HCT116 (cell line): Measurements from ENCODE around the gene GPHN. TPM values are rescaled to one million over a fixed set of nuclear protein-coding genes. Genes with fewer than 3 reads are reported as not detected.

Experiments
- ATAC-seq: fragments of 200-7000 bp; cut with Tn5 transposase; 2 replicates; pipeline ENCODE4 v1.9.1; 2020; ENCODE audit warnings: mild to moderate bottlenecking, moderate library complexity
- BruUV-seq: library from RNA; stranded (reverse); fragments of 400-500 nt; replicated peaks from 2 replicates; lab custom pipeline; 2021; lab: Mats Ljungman, UMichigan
- CTCF ChIA-PET: fragments of 300-600 bp; sonication (Branson Sonifier 250); formaldehyde crosslinking; loops from one replicate; lab custom pipeline; 2021; ENCODE audit warnings: antibody characterized with exemption; lab: Charles Lee
- POLR2A ChIA-PET: fragments of 300-600, 350-600 bp; sonication (Branson Sonifier 250); formaldehyde crosslinking; loops from one replicate; lab custom pipeline; 2021; ENCODE audit warnings: antibody characterized with exemption; lab: Charles Lee
- RAD21 ChIA-PET, 2 experiments: fragments of 300-600 bp; sonication (Branson Sonifier 250); formaldehyde crosslinking; loops; one replicate each; lab custom pipeline; 2023; ENCODE audit warnings: low total read pairs in 2 of 2; ENCODE audit not compliant: uncharacterized antibody in 2 of 2, unreplicated experiment in 2 of 2, low non-redundant PET in 1 of 2; lab: Charles Lee
- DNase-seq: peaks from one replicate; pipeline ENCODE4 v3.0.0-alpha.2; 2010; ENCODE audit warnings: low read depth, low spot score
- H2AFZ ChIP-seq: fragments of 200-600 bp; shearing (Covaris generic), sonication (generic); 2 replicates; pipeline ENCODE4 v1.6.1; 2017; ENCODE audit warnings: low read depth, mixed run types, mixed read lengths, antibody characterized with exemption, low read length; ENCODE audit not compliant: poor library complexity, severe bottlenecking
- H3K27ac ChIP-seq: 2 replicates; pipeline ENCODE4 v1.5.1; 2012; ENCODE audit warnings: low read depth, low read length
- H3K27me3 ChIP-seq: fragments of 200-600 bp; sonication (generic); 2 replicates; pipeline ENCODE4 v1.6.1; 2016; ENCODE audit warnings: mixed run types, low read length, mixed read lengths; ENCODE audit not compliant: insufficient read depth
- H3K36me3 ChIP-seq, 2 experiments: fragments of 200-500 bp in 1 of 2; fragments of 200-600 bp in 1 of 2; sonication (Bioruptor generic) in 1 of 2; sonication (generic) in 1 of 2; 2 replicates each; pipeline versions ENCODE4 v1.5.1 to v1.6.1; 2014 to 2016; ENCODE audit warnings: low read length in 2 of 2, inconsistent platforms in 1 of 2, mixed read lengths in 1 of 2, mixed run types in 1 of 2; ENCODE audit not compliant: insufficient read depth in 2 of 2, control insufficient read depth in 1 of 2
- H3K4me1 ChIP-seq, 2 experiments: fragments of 200-600 bp in 1 of 2; sonication (generic) in 1 of 2; 2 replicates each; pipeline versions ENCODE4 v1.5.1 to v1.6.1; 2012 to 2017; ENCODE audit warnings: low read length in 2 of 2, inconsistent platforms in 1 of 2, mild to moderate bottlenecking in 1 of 2, mixed read lengths in 1 of 2, mixed run types in 1 of 2, moderate library complexity in 1 of 2; ENCODE audit not compliant: insufficient read depth in 2 of 2, control insufficient read depth in 1 of 2
- H3K4me2 ChIP-seq: fragments of 200-600 bp; sonication (generic); 2 replicates; pipeline ENCODE4 v1.6.1; 2017; ENCODE audit warnings: mixed run types, low read length, mixed read lengths
- H3K4me3 ChIP-seq, 2 experiments: fragments of 200-600 bp in 1 of 2; sonication (generic) in 1 of 2; replicated peaks in 1 of 2; 2 replicates each; pipeline ENCODE4 v1.5.1; 2011 to 2016; ENCODE audit warnings: low read length in 2 of 2, control low read depth in 1 of 2, low read depth in 1 of 2, mild to moderate bottlenecking in 1 of 2, mixed read lengths in 1 of 2, mixed run types in 1 of 2
- H3K79me2 ChIP-seq: fragments of 200-600 bp; sonication (generic); 2 replicates; pipeline ENCODE4 v1.6.1; 2017; ENCODE audit warnings: mild to moderate bottlenecking, mixed run types, low read length, moderate library complexity, mixed read lengths; ENCODE audit not compliant: insufficient read depth
- H3K9ac ChIP-seq: fragments of 200-600 bp; sonication (generic); 2 replicates; pipeline ENCODE4 v1.6.1; 2016; ENCODE audit warnings: low read length, mixed read lengths
- H3K9me2 ChIP-seq: fragments of 200-600 bp; sonication (generic), shearing (Covaris generic); 2 replicates; pipeline ENCODE4 v1.6.1; 2017; ENCODE audit warnings: mixed run types, mild to moderate bottlenecking, moderate library complexity; ENCODE audit not compliant: insufficient read depth
- H3K9me3 ChIP-seq, 2 experiments: fragments of 200-500 bp in 1 of 2; fragments of 200-600 bp in 1 of 2; sonication (Bioruptor generic) in 1 of 2; sonication (generic) in 1 of 2; 2 replicates each; pipeline ENCODE4 v1.6.1; 2014 to 2017; ENCODE audit warnings: low read length in 2 of 2, mixed read lengths in 2 of 2, inconsistent platforms in 1 of 2, low read depth in 1 of 2, mild to moderate bottlenecking in 1 of 2, mixed run types in 1 of 2, moderate library complexity in 1 of 2; ENCODE audit not compliant: control insufficient read depth in 1 of 2, insufficient read depth in 1 of 2
- H4K20me1 ChIP-seq: fragments of 200-600 bp; sonication (generic), shearing (Covaris generic); 2 replicates; pipeline ENCODE4 v1.6.1; 2017; ENCODE audit warnings: mixed run types, mild to moderate bottlenecking, moderate library complexity; ENCODE audit not compliant: insufficient read depth
- ATF3 ChIP-seq: IDR thresholded peaks from 2 replicates; pipeline ENCODE4 v1.6.1; 2012
- CBX3 ChIP-seq: IDR thresholded peaks from 2 replicates; pipeline ENCODE4 v1.6.1; 2012; ENCODE audit warnings: low read depth
- CEBPB ChIP-seq: IDR thresholded peaks from 2 replicates; pipeline ENCODE4 v1.6.1; 2012; ENCODE audit warnings: low read depth
- EGR1 ChIP-seq: IDR thresholded peaks from 2 replicates; pipeline ENCODE4 v1.6.1; 2012; ENCODE audit warnings: low read depth
- EZH2 ChIP-seq: fragments of 200-600 bp; sonication (generic); IDR thresholded peaks from 2 replicates; pipeline ENCODE4 v1.6.1; 2017; ENCODE audit warnings: antibody characterized with exemption, mixed run types
- FOSL1 ChIP-seq: IDR thresholded peaks from 2 replicates; pipeline ENCODE4 v1.6.1; 2012; ENCODE audit warnings: low read depth
- JUND ChIP-seq: IDR thresholded peaks from 2 replicates; pipeline ENCODE4 v1.6.1; 2012
- POLR2AphosphoS5 ChIP-seq: IDR thresholded peaks from 2 replicates; pipeline ENCODE4 v1.6.1; 2011; ENCODE audit warnings: mild to moderate bottlenecking, low read depth, low read length, moderate library complexity
- RAD21 ChIP-seq: IDR thresholded peaks from 2 replicates; pipeline ENCODE4 v1.6.1; 2012; ENCODE audit warnings: low read depth, mild to moderate bottlenecking
- SRF ChIP-seq: IDR thresholded peaks from 2 replicates; pipeline ENCODE4 v1.6.1; 2012; ENCODE audit warnings: low read depth
- TCF7L2 ChIP-seq: IDR thresholded peaks from 2 replicates; pipeline ENCODE4 v1.7.0; 2011; ENCODE audit warnings: borderline replicate concordance, inconsistent platforms; ENCODE audit not compliant: insufficient read depth, insufficient read length; ENCODE audit errors: extremely low read depth
- YY1 ChIP-seq: IDR thresholded peaks from 2 replicates; pipeline ENCODE4 v1.6.1; 2011; ENCODE audit warnings: low read length, low read depth, moderate library complexity, mild to moderate bottlenecking; ENCODE audit not compliant: insufficient replicate concordance; ENCODE audit errors: extremely low read depth
- ZBTB33 ChIP-seq: IDR thresholded peaks from 2 replicates; pipeline ENCODE4 v1.6.1; 2011; ENCODE audit warnings: mild to moderate bottlenecking, low read length, moderate library complexity; ENCODE audit not compliant: insufficient replicate concordance; ENCODE audit errors: extremely low read depth
- ZFX ChIP-seq: fragments of 450-650 bp; IDR thresholded peaks from 2 replicates; pipeline ENCODE4 v1.6.1; 2017
- ZNF274 ChIP-seq: fragments of 200-500 bp; sonication (Bioruptor generic); IDR thresholded peaks from 2 replicates; pipeline ENCODE4 v1.6.1; 2014; ENCODE audit warnings: mild to moderate bottlenecking, low read depth, low read length, inconsistent platforms
- intact Hi-C: fragments of 100-400 bp; cut with micrococcal nuclease; formaldehyde crosslinking; loops from 2 replicates; pipeline ENCODE4 v1.10.0; 2022
- total RNA-seq: library from RNA; stranded (reverse); gene quantifications from one replicate; pipeline ENCODE4 v1.2.1, GENCODE V29; 2021; ENCODE audit not compliant: unreplicated experiment
- TF ChIP-seq, protein P1 (sequence below), 3 experiments: fragments of 200-600 bp in 1 of 3; sonication (generic) in 1 of 3; IDR thresholded peaks in 2 of 3; conservative IDR thresholded peaks in 1 of 3; 2 replicates each; pipeline ENCODE4 v1.5.1; 2012 to 2017; ENCODE audit warnings: low read depth in 2 of 3, low read length in 2 of 3, antibody characterized with exemption in 1 of 3, borderline replicate concordance in 1 of 3, control low read depth in 1 of 3, mild to moderate bottlenecking in 1 of 3, mixed read lengths in 1 of 3, mixed run types in 1 of 3, moderate library complexity in 1 of 3; ENCODE audit not compliant: insufficient read depth in 1 of 3

Gene GPHN
- total RNA-seq, 1 experiment from 2014 or later, result 43.8 TPM

DNA sequence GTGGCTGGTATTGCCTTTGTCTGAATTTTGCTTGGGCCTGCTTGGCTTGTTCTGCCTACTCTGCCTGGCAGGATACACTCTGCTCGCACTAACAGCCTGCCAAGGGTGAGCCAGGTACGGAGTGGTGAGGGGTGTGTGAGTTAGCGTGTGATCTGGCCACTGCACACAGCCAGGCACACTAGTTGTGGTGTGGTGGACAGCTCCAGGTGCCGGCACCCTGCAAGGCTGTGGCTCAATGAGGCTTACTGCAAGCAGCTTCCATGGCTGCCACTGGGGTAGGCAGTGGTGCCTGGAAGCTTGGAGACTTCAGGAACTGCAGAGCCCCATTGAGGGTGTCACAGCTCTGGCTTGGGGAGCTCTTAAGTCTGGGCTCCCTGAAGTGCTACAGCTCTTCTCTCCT lies 87.4 kb downstream of the GPHN start:
- ATAC-seq (no peak), DNase-seq (no peak)
- Histone ChIP-seq H3K4me3 (no peak overlapping the region), H3K27ac (no peak overlapping the region), H3K36me3 (no peaks in the 10 kb centered on the region), H3K79me2 (peaks cover 28% of the 10 kb centered on the region), H3K4me1 (peaks cover 0 to 3% of the 10 kb centered on the region in 2 experiments; a peak in 1 of 4 replicates), H3K27me3 (no peaks in the 10 kb centered on the region), H3K9me3 (peaks cover 6 to 10% of the 10 kb centered on the region in 2 experiments; a peak in 2 of 4 replicates), H4K20me1 (no peaks in the 10 kb centered on the region), H3K9ac (no peak overlapping the region), H3K9me2 (no peaks in the 10 kb centered on the region), H2AFZ (no peak overlapping the region), H3K4me2 (no peak overlapping the region)
- intact Hi-C loops, result no loop called here
- RAD21 ChIA-PET, result no interaction called here
- POLR2A ChIA-PET, result no interaction called here
- no peak for TF ChIP-seq RAD21
- TF ChIP-seq CEBPB, result no peak
- no peak for TF ChIP-seq ZBTB33
- TF ChIP-seq FOSL1, result no peak
- TF ChIP-seq ZNF274, result no peak
- no peak for TF ChIP-seq JUND
- CTCF ChIA-PET, result no interaction called here
- no TSS peak for BruUV-seq

DNA sequence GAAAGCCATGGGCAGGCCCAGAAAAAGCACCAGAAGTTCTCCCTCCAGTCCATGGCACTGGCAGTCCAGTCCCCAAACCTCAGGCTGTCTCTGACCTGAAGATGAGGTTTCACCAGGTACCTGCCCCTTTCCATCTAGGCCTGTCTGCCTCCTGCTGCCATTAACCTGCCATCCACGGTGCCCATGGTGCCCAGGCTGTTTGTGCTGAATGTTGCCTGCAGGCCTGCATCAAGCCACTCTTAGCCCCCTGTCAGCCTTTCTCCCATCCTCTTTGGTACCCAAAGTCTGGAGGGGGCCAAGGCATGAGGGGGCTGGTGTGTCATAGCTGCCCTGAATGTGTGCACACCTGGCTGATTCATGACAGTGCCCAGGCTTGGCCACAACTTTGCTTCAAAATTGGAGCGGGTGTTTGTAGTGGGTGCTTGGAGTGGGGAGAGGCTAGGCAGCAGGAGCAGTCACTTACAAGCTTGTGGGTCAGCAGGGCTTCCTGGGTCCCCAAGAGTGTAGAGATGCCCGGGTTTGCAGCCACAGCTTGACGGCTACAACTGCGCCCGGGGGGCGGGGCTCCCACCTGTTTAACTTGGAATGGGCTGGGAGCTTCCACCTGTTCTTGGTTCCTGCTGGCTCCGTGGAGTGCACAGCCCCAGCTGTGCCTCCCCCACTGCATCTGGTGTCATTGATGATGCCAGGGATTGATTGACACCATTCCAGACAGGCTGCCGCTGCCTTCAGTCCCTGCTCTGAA lies 88.5 kb downstream of the GPHN start:
- Histone ChIP-seq H3K9me2 (no peaks in the 10 kb centered on the region), H3K36me3 (no peaks in the 10 kb centered on the region), H3K4me2 (no peak overlapping the region), H3K9me3 (peaks cover 6 to 10% of the 10 kb centered on the region in 2 experiments; a peak in 2 of 4 replicates), H3K4me1 (peaks cover 0 to 5% of the 10 kb centered on the region in 2 experiments; a peak in 1 of 4 replicates), H3K27ac (no peak overlapping the region), H3K9ac (no peak overlapping the region), H2AFZ (no peak overlapping the region), H4K20me1 (no peaks in the 10 kb centered on the region), H3K79me2 (peaks cover 35% of the 10 kb centered on the region), H3K27me3 (no peaks in the 10 kb centered on the region), H3K4me3 (no peak overlapping the region)
- DNase-seq (no peak), ATAC-seq (no peak)
- ChIA-PET RAD21 (no interaction called here), POLR2A (no interaction called here), CTCF (no interaction called here)
- no TSS peak for BruUV-seq
- intact Hi-C loops, result no loop called here
- TF ChIP-seq EZH2 (no peak), JUND (no peak), CEBPB (no peak), RAD21 (no peak), SRF (no peak), YY1 (no peak), ZFX (no peak), EGR1 (no peak), CBX3 (no peak), POLR2AphosphoS5 (no peak), TCF7L2 (no peak), ATF3 (no peak)
- TF ChIP-seq, protein P1, sequence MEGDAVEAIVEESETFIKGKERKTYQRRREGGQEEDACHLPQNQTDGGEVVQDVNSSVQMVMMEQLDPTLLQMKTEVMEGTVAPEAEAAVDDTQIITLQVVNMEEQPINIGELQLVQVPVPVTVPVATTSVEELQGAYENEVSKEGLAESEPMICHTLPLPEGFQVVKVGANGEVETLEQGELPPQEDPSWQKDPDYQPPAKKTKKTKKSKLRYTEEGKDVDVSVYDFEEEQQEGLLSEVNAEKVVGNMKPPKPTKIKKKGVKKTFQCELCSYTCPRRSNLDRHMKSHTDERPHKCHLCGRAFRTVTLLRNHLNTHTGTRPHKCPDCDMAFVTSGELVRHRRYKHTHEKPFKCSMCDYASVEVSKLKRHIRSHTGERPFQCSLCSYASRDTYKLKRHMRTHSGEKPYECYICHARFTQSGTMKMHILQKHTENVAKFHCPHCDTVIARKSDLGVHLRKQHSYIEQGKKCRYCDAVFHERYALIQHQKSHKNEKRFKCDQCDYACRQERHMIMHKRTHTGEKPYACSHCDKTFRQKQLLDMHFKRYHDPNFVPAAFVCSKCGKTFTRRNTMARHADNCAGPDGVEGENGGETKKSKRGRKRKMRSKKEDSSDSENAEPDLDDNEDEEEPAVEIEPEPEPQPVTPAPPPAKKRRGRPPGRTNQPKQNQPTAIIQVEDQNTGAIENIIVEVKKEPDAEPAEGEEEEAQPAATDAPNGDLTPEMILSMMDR (IDR thresholded peaks at IDR 0.05 in 2 of 3, conservative IDR thresholded peaks at IDR 0.05 in 1 of 3; ENCODE audit: borderline replicate concordance in 1 of 3, insufficient read depth in 1 of 3, low read depth in 2 of 3, low read length in 2 of 3), result no peak
